Measurements from ENCODE around the gene PDZD8.

DNA sequence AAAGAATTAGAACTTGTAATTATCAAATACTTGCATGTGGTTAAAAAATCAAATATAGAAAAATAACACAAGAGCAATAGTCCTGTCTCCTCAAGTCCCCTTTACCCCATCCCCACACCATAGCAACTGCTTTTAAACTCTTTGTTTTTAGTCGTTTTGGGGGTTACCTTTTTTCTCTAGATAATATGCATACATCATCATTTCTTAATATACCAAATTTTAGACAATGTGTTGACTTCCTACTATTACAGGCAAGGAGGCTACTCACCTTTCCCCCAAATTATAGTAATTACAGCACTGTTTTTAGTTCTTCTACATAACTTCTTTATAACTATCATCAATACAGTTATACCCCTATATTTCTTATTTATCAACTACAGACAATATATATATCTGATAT, 77.0 kb downstream of the PDZD8 start:
- no peak for TF ChIP-seq CTCF (IDR thresholded peaks at IDR 0.05; ENCODE audit: low read depth, low read length, poor library complexity, severe bottlenecking)
- TF ChIP-seq EZH2phosphoT487 (IDR thresholded peaks at IDR 0.05; ENCODE audit: borderline replicate concordance, low read length), result no peak

Data from DOHH2 (cell line).